ENCODE data around the gene SDK1. TPM values are rescaled to one million over a fixed set of nuclear protein-coding genes. Genes with fewer than 3 reads are reported as not detected.

The SDK1 gene
- total and polyA plus RNA-seq, 10 of the 15 experiments (the other 5 are each of a cell fraction or from before 2014, with no cell fraction given): 0.14 to 0.33 TPM; not detected in 8

DNA sequence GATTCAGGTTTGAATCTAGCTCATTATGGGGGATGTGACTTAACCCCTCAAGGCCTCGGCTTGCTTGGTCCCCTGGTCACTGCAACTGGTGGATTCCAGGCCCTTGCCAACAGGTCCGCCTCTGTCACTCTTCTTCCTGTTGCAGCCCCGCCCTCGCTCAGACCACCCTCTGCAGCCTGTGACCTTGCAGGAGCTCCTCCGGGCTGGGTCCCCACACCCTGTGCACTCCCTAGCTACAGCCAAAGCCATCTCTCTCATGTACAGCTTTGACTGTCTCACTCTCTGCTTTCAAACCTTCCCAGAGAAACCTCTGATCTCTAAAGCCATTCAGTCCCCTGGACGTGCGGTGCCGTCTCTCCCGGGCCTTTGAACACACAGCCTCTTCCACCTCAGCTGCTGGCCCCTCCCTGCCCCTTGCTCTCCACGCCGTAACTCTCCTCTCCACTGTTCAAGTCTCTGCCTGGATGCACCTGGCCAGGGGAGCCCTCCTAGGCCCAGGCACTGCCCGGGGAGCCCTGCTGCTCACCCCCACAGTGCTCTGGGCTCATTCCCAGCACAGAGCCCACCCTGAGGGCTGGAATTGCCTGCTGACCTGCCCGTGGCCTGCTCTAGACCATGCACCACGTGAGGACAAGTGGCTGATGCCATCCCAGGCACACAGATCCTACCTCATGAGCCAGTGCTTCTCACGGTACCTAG is 895.2 kb downstream of the SDK1 start (continued):
- no peak for TF ChIP-seq MYC (IDR thresholded peaks at IDR 0.05; ENCODE audit: insufficient read depth, insufficient read length, insufficient replicate concordance, low read length, severe bottlenecking)

DNA sequence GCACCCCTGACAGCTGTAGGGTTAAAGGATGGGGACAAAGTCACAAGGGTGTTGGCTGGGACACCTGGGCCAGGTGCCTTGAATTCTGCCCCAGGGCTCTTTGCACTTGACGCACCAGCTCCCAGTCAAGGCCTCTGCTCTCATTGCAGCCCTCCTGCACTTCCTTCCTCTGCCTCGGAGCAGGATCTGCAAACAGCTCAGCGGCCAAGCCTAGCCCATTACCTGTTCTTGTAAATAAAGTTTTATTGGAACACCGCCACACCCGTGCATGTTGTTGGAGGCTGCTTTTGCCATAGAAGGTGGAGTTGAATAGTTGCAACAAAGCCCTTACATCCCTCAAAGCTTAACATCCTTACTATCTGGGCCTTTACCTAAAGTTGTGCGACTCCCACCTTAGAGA is 897.2 kb downstream of the SDK1 start:
- in situ Hi-C loops (cut with MboI): no loop called here

More for the DNA sequence above, 897.2 kb downstream of the SDK1 start:
- intact Hi-C loops (cut with micrococcal nuclease; ENCODE audit: unreplicated experiment): no loop called here
- Histone ChIP-seq H3K9me3 (replicated peaks; ENCODE audit: control insufficient read depth, insufficient read depth, low read length) (no peaks in the 10 kb centered on the region; the same call in 2 of the 3 replicates), H2AFZ (ENCODE audit: control insufficient read depth, low read depth, low read length) (no peak overlapping the region), H3K9ac (ENCODE audit: control insufficient read depth, insufficient read depth, low read length) (no peak overlapping the region), H3K27ac (ENCODE audit: control insufficient read depth, insufficient read depth) (no peak overlapping the region), H3K4me3 (no peak overlapping the region), H3K4me2 (ENCODE audit: control insufficient read depth, insufficient read depth) (no peak overlapping the region), H4K20me1 (ENCODE audit: control insufficient read depth, insufficient read depth) (no peaks in the 10 kb centered on the region), H3K27me3 (replicated peaks in 1 of 2; ENCODE audit: control insufficient read depth in 2 of 2, insufficient read depth in 2 of 2, low read length in 1 of 2) (no peaks in the 10 kb centered on the region), H3K4me1 (ENCODE audit: control insufficient read depth, insufficient read depth, low read length) (no peaks in the 10 kb centered on the region), H3K36me3 (ENCODE audit: control insufficient read depth in 2 of 2, insufficient read depth in 2 of 2, low read length in 1 of 2) (no peaks in the 10 kb centered on the region), H3K79me2 (ENCODE audit: control insufficient read depth, insufficient read depth, low read length) (no peaks in the 10 kb centered on the region)
- no peak for FAIRE-seq
- 55% methylated on average over 6 of the region's 6 CpGs for WGBS (ENCODE audit: insufficient coverage, insufficient replicate concordance, low lambda C conversion rate, missing lambda C conversion rate)
- no peak for DNase-seq (ENCODE audit: low read depth, low spot score)
- POLR2A ChIA-PET: no interaction called here
- SMC1A ChIA-PET (ENCODE audit: uncharacterized antibody, unreplicated experiment): interaction anchor here (0.6 kb wide), 1 partner anchor 24 kb away, joined by 4 read pairs; no protein-coding TSS in a partner anchor
- ATAC-seq: no peak
- TF ChIP-seq MYC (IDR thresholded peaks at IDR 0.05; ENCODE audit: insufficient read depth, insufficient read length, insufficient replicate concordance, low read length, severe bottlenecking): no peak
- TF ChIP-seq SREBF1 (IDR thresholded peaks at IDR 0.05; ENCODE audit: low read length): no peak
- TF ChIP-seq MTA2 (IDR thresholded peaks at IDR 0.05; ENCODE audit: low read depth): no peak
- no peak for TF ChIP-seq YY1 (IDR thresholded peaks at IDR 0.05; ENCODE audit: low read depth, low read length)
- no peak for TF ChIP-seq IKZF2 (IDR thresholded peaks at IDR 0.05)
- TF ChIP-seq, protein P1, sequence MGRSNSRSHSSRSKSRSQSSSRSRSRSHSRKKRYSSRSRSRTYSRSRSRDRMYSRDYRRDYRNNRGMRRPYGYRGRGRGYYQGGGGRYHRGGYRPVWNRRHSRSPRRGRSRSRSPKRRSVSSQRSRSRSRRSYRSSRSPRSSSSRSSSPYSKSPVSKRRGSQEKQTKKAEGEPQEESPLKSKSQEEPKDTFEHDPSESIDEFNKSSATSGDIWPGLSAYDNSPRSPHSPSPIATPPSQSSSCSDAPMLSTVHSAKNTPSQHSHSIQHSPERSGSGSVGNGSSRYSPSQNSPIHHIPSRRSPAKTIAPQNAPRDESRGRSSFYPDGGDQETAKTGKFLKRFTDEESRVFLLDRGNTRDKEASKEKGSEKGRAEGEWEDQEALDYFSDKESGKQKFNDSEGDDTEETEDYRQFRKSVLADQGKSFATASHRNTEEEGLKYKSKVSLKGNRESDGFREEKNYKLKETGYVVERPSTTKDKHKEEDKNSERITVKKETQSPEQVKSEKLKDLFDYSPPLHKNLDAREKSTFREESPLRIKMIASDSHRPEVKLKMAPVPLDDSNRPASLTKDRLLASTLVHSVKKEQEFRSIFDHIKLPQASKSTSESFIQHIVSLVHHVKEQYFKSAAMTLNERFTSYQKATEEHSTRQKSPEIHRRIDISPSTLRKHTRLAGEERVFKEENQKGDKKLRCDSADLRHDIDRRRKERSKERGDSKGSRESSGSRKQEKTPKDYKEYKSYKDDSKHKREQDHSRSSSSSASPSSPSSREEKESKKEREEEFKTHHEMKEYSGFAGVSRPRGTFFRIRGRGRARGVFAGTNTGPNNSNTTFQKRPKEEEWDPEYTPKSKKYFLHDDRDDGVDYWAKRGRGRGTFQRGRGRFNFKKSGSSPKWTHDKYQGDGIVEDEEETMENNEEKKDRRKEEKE (IDR thresholded peaks at IDR 0.05): no peak
- no peak for TF ChIP-seq ZBTB11 (CRISPR knock-in tag; IDR thresholded peaks at IDR 0.05)
- TF ChIP-seq TBL1XR1 (IDR thresholded peaks at IDR 0.05; ENCODE audit: low read depth, low read length): no peak
- no peak for TF ChIP-seq NFIC (IDR thresholded peaks at IDR 0.05; ENCODE audit: low read depth, low read length)
- no peak for TF ChIP-seq ZZZ3 (IDR thresholded peaks at IDR 0.05; ENCODE audit: control insufficient read depth, insufficient read length, low read depth)
- TF ChIP-seq CBX3 (IDR thresholded peaks at IDR 0.05; ENCODE audit: borderline replicate concordance, low read depth): no peak
- TF ChIP-seq JUNB (IDR thresholded peaks at IDR 0.05): no peak
- no peak for TF ChIP-seq RAD51 (IDR thresholded peaks at IDR 0.05)
- TF ChIP-seq BACH1 (IDR thresholded peaks at IDR 0.05; ENCODE audit: borderline replicate concordance): no peak
- RAD21 ChIA-PET (ENCODE audit: unreplicated experiment): no interaction called here
- no TSS peak for BruUV-seq (replicated peaks)
- CTCF ChIA-PET: no interaction called here

Measured in GM12878 (cell line).